ENCODE measurements around the gene TOLLIP.

TOLLIP gene

GRCh38 chr11:1302041-1302460 lies 7.4 kb downstream of the TOLLIP start (continued):
- TF ChIP-seq PRDM10 (tag by site-specific recombination; IDR thresholded peaks at IDR 0.05) = no peak
- no peak for TF ChIP-seq BCL6B (tag by site-specific recombination; IDR thresholded peaks at IDR 0.05)
- no peak for TF ChIP-seq ZNF48 (tag by site-specific recombination; IDR thresholded peaks at IDR 0.05)
- TF ChIP-seq ZNF548 (tag by site-specific recombination; IDR thresholded peaks at IDR 0.05) = no peak
- TF ChIP-seq ZNF266 (tag by site-specific recombination; IDR thresholded peaks at IDR 0.05; ENCODE audit: low read depth) = no peak
- no peak for TF ChIP-seq PRDM1 (tag by site-specific recombination; IDR thresholded peaks at IDR 0.05)
- TF ChIP-seq ZNF629 (tag by site-specific recombination; IDR thresholded peaks at IDR 0.05) = no peak
- TF ChIP-seq ZNF449 (tag by site-specific recombination; IDR thresholded peaks at IDR 0.05) = no peak

- H3K27ac ChIP-seq (ENCODE audit: extremely low read depth, low read depth, low read length) = no peak overlapping the region
- H3K9me3 ChIP-seq (ENCODE audit: control insufficient read depth, insufficient read depth, low read depth, low read length) = no peaks in the 10 kb centered on the region
- POLR2A ChIA-PET = no interaction called here
- TF ChIP-seq ZFP41 (tag by site-specific recombination; IDR thresholded peaks at IDR 0.05; ENCODE audit: borderline replicate concordance) (no peak), ELK4 (IDR thresholded peaks at IDR 0.05; ENCODE audit: borderline replicate concordance, low read depth, low read length) (no peak), ZNF830 (tag by site-specific recombination; IDR thresholded peaks at IDR 0.05; ENCODE audit: low read depth) (no peak), YY2 (tag by site-specific recombination; IDR thresholded peaks at IDR 0.05) (no peak), ZBTB8A (tag by site-specific recombination; IDR thresholded peaks at IDR 0.05) (no peak), SP7 (tag by site-specific recombination; IDR thresholded peaks at IDR 0.05) (no peak), ZNF174 (tag by site-specific recombination; IDR thresholded peaks at IDR 0.05) (no peak), ZNF423 (tag by site-specific recombination; IDR thresholded peaks at IDR 0.05) (no peak), OSR2 (tag by site-specific recombination; IDR thresholded peaks at IDR 0.05) (no peak), ZNF571 (tag by site-specific recombination; IDR thresholded peaks at IDR 0.05) (no peak), ZNF223 (tag by site-specific recombination; IDR thresholded peaks at IDR 0.05) (no peak), ZNF707 (tag by site-specific recombination; IDR thresholded peaks at IDR 0.05) (no peak)
- peaks cover 0 to 44% of the 10 kb centered on the region in 2 experiments; a peak in 1 of 3 replicates for H3K36me3 ChIP-seq (ENCODE audit: control insufficient read depth in 2 of 2, insufficient read depth in 1 of 2, low read length in 2 of 2)
- H3K4me1 ChIP-seq (ENCODE audit: control insufficient read depth, insufficient read depth, low read length) = no peaks in the 10 kb centered on the region
- CTCF ChIA-PET = interaction anchor here (0.6 kb wide), 2 partner anchors 12 to 1645 kb away, joined by 3 to 5 read pairs; no protein-coding TSS in a partner anchor
- H3K4me3 ChIP-seq (ENCODE audit: low read depth, low read length) = no peak overlapping the region
Observed at GRCh38 chr11:1301220-1302000, 8.0 kb downstream of the TOLLIP start.

Measured in HEK293 (cell line).